Cardiac septum (tissue), 1 donor: ENCODE measurements around the gene HIVEP3. TPM values are rescaled to one million over a fixed set of nuclear protein-coding genes. Genes with fewer than 3 reads are reported as not detected.

Experiments used
- DNase-seq: peaks from one replicate; pipeline ENCODE4 v3.0.0-alpha.2; 2020; ENCODE audit warnings: low spot score
- intact Hi-C: fragments of 100-400 bp; cut with DNase I; formaldehyde crosslinking; loops from one replicate; pipeline ENCODE4 v1.14.0; 2022
- total RNA-seq: library from RNA; stranded (reverse); fragmentation: NEBNext Ultra II Directional; extraction: Animal tissue kit (Norgen Biotek cat#: 25700); gene quantifications from one replicate; pipeline ENCODE4 v1.2.1, GENCODE V29; 2021
- donor health status: DM: no; HTN: no; CAD: no.

The HIVEP3 gene
- total RNA-seq, 1 donor from 2014 or later = 3.7 TPM

GRCh38 chr1:41804176-41804575 lies 114.5 kb downstream of the HIVEP3 start:
- no peak for DNase-seq
- intact Hi-C loops = no loop called here

GRCh38 chr1:41803656-41804055 lies 115.1 kb downstream of the HIVEP3 start:
- intact Hi-C loops = no loop called here

GRCh38 chr1:41802532-41803501 lies 115.9 kb downstream of the HIVEP3 start:
- intact Hi-C loops = no loop called here
- DNase-seq = peak; percentile 80

More at GRCh38 chr1:41803656-41804055, 115.1 kb downstream of the HIVEP3 start:
- DNase-seq = no peak

- no peak for DNase-seq
- intact Hi-C loops = no loop called here
These were observed 118.4 kb downstream of the HIVEP3 start for GRCh38 chr1:41800311-41800829.

- no peak for DNase-seq
- intact Hi-C loops = loop anchor here (5.0 kb wide), 1 partner anchor 227 kb away; no protein-coding TSS in a partner anchor
These were observed 119.0 kb downstream of the HIVEP3 start for GRCh38 chr1:41799723-41800122.

GRCh38 chr1:41799205-41799604 lies 119.5 kb downstream of the HIVEP3 start:
- intact Hi-C loops = loop anchor here (5.0 kb wide), 1 partner anchor 227 kb away; no protein-coding TSS in a partner anchor
- no peak for DNase-seq

- intact Hi-C loops = loop anchor here (5.0 kb wide), 1 partner anchor 223 kb away; no protein-coding TSS in a partner anchor
- no peak for DNase-seq
These were observed 123.4 kb downstream of the HIVEP3 start for GRCh38 chr1:41795205-41795762.

GRCh38 chr1:41794031-41794430 lies 124.7 kb downstream of the HIVEP3 start:
- no peak for DNase-seq
- intact Hi-C loops = no loop called here

- intact Hi-C loops = no loop called here
- DNase-seq = no peak
These were observed 126.3 kb downstream of the HIVEP3 start for GRCh38 chr1:41792485-41792770.

- no peak for DNase-seq
- intact Hi-C loops = no loop called here
These were observed 126.8 kb downstream of the HIVEP3 start for GRCh38 chr1:41791667-41792484.

GRCh38 chr1:41790351-41790750 lies 128.4 kb downstream of the HIVEP3 start:
- intact Hi-C loops = no loop called here
- no peak for DNase-seq

GRCh38 chr1:41789661-41790330 lies 128.9 kb downstream of the HIVEP3 start:
- no peak for DNase-seq
- intact Hi-C loops = no loop called here

- intact Hi-C loops = no loop called here
- DNase-seq = no peak
These were observed 130.3 kb downstream of the HIVEP3 start for GRCh38 chr1:41788427-41788826.

GRCh38 chr1:41784531-41785274 lies 134.0 kb downstream of the HIVEP3 start:
- DNase-seq = no peak
- intact Hi-C loops = no loop called here

- intact Hi-C loops = no loop called here
These were observed 135.5 kb downstream of the HIVEP3 start for GRCh38 chr1:41783189-41783639.

GRCh38 chr1:41780916-41781315 lies 137.8 kb downstream of the HIVEP3 start:
- no peak for DNase-seq
- intact Hi-C loops = no loop called here

More at GRCh38 chr1:41783189-41783639, 135.5 kb downstream of the HIVEP3 start:
- DNase-seq = no peak

GRCh38 chr1:41780322-41780721 lies 138.4 kb downstream of the HIVEP3 start:
- DNase-seq = no peak
- intact Hi-C loops = no loop called here

GRCh38 chr1:41779360-41779759 lies 139.4 kb downstream of the HIVEP3 start:
- intact Hi-C loops = no loop called here
- no peak for DNase-seq

- intact Hi-C loops = no loop called here
These were observed 141.0 kb downstream of the HIVEP3 start for GRCh38 chr1:41777695-41778094.

More at GRCh38 chr1:41777695-41778094, 141.0 kb downstream of the HIVEP3 start:
- DNase-seq = no peak
